GM13976 (cell line): Measurements from ENCODE around the gene VWDE.

Experiments used
- DNase-seq: peaks from one replicate; pipeline ENCODE4 v3.0.0; 2012; ENCODE audit warnings: low spot score
- CTCF ChIP-seq: IDR thresholded peaks from 2 replicates; pipeline ENCODE4 v1.5.1; 2012; ENCODE audit warnings: borderline replicate concordance, mild to moderate bottlenecking; ENCODE audit not compliant: insufficient read depth; ENCODE audit errors: extremely low read depth, missing control alignments, control extremely low read depth
- in situ Hi-C: fragments of 300-500 bp; cut with MboI; formaldehyde crosslinking; loops from one replicate; pipeline ENCODE4 v1.12.0; 2022; ENCODE audit warnings: low sequenced_read_pairs, mixed read lengths, inconsistent platforms; ENCODE audit not compliant: unreplicated experiment

Gene VWDE

GRCh38 chr7:12385364-12385786, 18.3 kb downstream of the VWDE start:
- no peak for DNase-seq
- in situ Hi-C loops, result no loop called here
- no peak for TF ChIP-seq CTCF

- TF ChIP-seq CTCF, result no peak
- DNase-seq, result no peak
- in situ Hi-C loops, result no loop called here
Measured at GRCh38 chr7:12383377-12383776, 20.3 kb downstream of the VWDE start.

- DNase-seq, result no peak
- TF ChIP-seq CTCF, result no peak
- in situ Hi-C loops, result no loop called here
Measured at GRCh38 chr7:12378389-12378788, 25.3 kb downstream of the VWDE start.

GRCh38 chr7:12377406-12377805, 26.3 kb downstream of the VWDE start:
- in situ Hi-C loops, result no loop called here
- no peak for TF ChIP-seq CTCF
- DNase-seq, result no peak

GRCh38 chr7:12373580-12374263, 29.9 kb downstream of the VWDE start:
- no peak for DNase-seq
- in situ Hi-C loops, result no loop called here
- no peak for TF ChIP-seq CTCF

- DNase-seq, result no peak
- no peak for TF ChIP-seq CTCF
- in situ Hi-C loops, result no loop called here
Measured at GRCh38 chr7:12370249-12370648, 33.4 kb downstream of the VWDE start.
